GM10266 (cell line): ENCODE data around the gene NOL4.
A peak's percentile ranks its signal among the peaks of the same experiment; 100 is the strongest.

ENCODE experiments used
- DNase-seq: peaks from one replicate; pipeline ENCODE4 v3.0.0; 2012; ENCODE audit errors: extremely low spot score
- CTCF ChIP-seq: IDR thresholded peaks from 2 replicates; pipeline ENCODE4 v1.5.1; 2012; ENCODE audit warnings: mild to moderate bottlenecking, low read depth; ENCODE audit not compliant: control insufficient read depth, insufficient read depth; ENCODE audit errors: missing control alignments

Gene NOL4

GRCh38 chr18:34225218-34225553, 473 bp upstream of the NOL4 start:
- no peak for DNase-seq
- no peak for TF ChIP-seq CTCF

- TF ChIP-seq CTCF: no peak
- peak; percentile 30 for DNase-seq
Measured at GRCh38 chr18:34223893-34224422, 755 bp downstream of the NOL4 start.

- no peak for DNase-seq
- no peak for TF ChIP-seq CTCF
Measured at GRCh38 chr18:34223164-34223892, 1.4 kb downstream of the NOL4 start.

GRCh38 chr18:34222307-34223163, 2.2 kb downstream of the NOL4 start:
- peak; percentile 41 for DNase-seq
- TF ChIP-seq CTCF: no peak

- TF ChIP-seq CTCF: no peak
- no peak for DNase-seq
Measured at GRCh38 chr18:34221971-34222306, 2.8 kb downstream of the NOL4 start.

GRCh38 chr18:34220081-34220815, 4.5 kb downstream of the NOL4 start:
- no peak for DNase-seq
- no peak for TF ChIP-seq CTCF

- no peak for TF ChIP-seq CTCF
- no peak for DNase-seq
Measured at GRCh38 chr18:34219651-34220050, 5.1 kb downstream of the NOL4 start.
